ENCODE data around the gene MYO1D. TPM values are rescaled to one million over a fixed set of nuclear protein-coding genes. Genes with fewer than 3 reads are reported as not detected.
"Not testable (repeated sequence)": the region's sequence is repeated elsewhere in the genome, so short reads cannot be mapped to it uniquely, and the experiment has no call there.

The MYO1D gene
- total and polyA plus RNA-seq, 8 donors = 16.7 to 43.0 (median 29.4) TPM

DNA sequence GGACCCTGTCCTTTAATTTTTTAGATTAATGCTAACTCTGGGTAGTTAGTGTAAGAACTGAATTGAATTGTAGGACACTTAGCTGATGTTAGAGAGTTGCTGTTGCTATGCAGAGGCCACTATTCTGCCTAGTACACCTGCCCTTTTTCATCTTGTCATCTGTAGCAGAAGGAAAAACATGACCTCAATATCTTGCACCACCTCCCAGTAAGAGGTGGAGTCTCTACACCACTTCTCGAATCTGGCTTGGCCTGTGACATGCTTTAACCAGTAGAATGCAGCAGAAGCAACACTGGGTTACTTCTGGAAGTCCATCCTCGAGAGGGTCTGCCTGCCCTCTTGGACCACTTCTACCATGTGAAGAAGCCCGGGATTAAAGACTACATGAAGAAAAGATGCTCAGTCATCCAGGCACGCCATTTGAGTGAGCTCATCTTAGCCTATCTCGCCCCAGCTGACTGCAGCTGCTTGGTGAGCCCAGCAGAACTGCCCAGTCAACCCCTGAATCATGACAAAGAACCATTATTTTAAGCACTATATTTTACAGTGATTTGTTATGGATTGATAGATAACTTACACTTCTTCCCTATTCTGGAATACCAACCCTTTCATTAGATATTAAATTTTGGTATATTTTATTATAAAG, 153.5 kb downstream of the MYO1D start:
- Histone ChIP-seq H3K27me3 (no peaks in the 10 kb centered on the region), H3K4me1 (no peaks in the 10 kb centered on the region), H3K4me3 (no peak overlapping the region), H3K36me3 (peaks cover 0 to 4% (median 0%) of the 10 kb centered on the region in 3 donors), H3K27ac (no peak overlapping the region), H3K9me3 (no peaks in the 10 kb centered on the region)
- no peak for FAIRE-seq
- WGBS, 2 donors = 88 to 93% methylated on average over 5 of the region's 5 CpGs
- intact Hi-C loops (cut with DNase I) = no loop called here
- no peak for DNase-seq
- no peak for ATAC-seq
- no peak for TF ChIP-seq CTCF (IDR thresholded peaks at IDR 0.05)

DNA sequence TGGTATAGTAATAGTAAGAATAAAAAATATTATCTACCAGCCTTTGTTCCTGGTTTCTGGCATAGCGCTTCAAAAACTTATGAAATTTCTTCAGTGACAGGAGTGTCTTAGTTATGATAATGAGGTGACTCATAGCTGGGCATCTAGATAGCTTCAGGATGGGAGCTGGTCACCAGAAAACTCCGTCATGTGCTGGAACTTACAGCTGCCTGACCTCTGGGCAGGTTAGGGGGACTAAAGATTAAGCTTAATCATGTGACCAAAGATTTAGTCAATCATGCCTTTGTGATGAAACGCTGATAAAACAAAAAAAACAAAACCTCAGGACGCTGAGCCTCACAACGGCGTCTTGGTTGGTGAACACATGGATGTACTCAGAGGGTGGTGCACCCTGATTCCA, 154.2 kb downstream of the MYO1D start:
- TF ChIP-seq CTCF (IDR thresholded peaks at IDR 0.05) = no peak
- no peak for DNase-seq
- intact Hi-C loops (cut with DNase I) = no loop called here
- Histone ChIP-seq H3K9me3 (no peaks in the 10 kb centered on the region), H3K36me3 (peaks cover 0 to 4% (median 0%) of the 10 kb centered on the region in 3 donors), H3K27me3 (no peaks in the 10 kb centered on the region), H3K27ac (no peak overlapping the region), H3K4me1 (no peaks in the 10 kb centered on the region), H3K4me3 (no peak overlapping the region)
- ATAC-seq = no peak
- no peak for FAIRE-seq
- WGBS, 2 donors = 97 to 99% methylated on average over 6 of the region's 6 CpGs

DNA sequence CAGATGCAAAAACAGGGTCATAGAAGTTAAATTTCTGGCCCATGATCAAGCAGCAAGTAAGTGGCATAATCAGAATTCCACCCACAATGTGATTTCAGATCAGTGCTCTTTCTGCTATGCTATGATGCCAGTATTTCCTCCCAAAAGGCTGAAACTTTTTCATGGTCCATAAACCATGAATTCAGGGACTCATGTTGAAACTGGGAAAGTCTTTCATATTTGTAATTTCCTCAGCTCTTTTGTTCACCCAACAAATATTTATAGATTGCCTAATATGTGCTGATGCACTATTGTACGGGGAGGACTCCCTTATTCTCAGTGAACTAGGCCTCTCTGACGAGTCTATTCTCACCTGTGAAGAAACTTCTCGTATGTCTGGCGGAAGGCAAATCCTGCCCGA, 156.3 kb downstream of the MYO1D start:
- H3K36me3 ChIP-seq = peaks cover 0 to 4% (median 0%) of the 10 kb centered on the region in 3 donors
- no peak for ATAC-seq
- no peak overlapping the region for H3K27ac ChIP-seq
- no peak overlapping the region for H3K4me3 ChIP-seq
- H3K9me3 ChIP-seq = no peaks in the 10 kb centered on the region
- no peaks in the 10 kb centered on the region for H3K4me1 ChIP-seq
- H3K27me3 ChIP-seq = no peaks in the 10 kb centered on the region
- DNase-seq = no peak
- intact Hi-C loops (cut with DNase I) = no loop called here
- WGBS, 2 donors = 95 to 97% methylated on average over 5 of the region's 5 CpGs
- TF ChIP-seq CTCF (IDR thresholded peaks at IDR 0.05) = no peak
- FAIRE-seq = no peak

DNA sequence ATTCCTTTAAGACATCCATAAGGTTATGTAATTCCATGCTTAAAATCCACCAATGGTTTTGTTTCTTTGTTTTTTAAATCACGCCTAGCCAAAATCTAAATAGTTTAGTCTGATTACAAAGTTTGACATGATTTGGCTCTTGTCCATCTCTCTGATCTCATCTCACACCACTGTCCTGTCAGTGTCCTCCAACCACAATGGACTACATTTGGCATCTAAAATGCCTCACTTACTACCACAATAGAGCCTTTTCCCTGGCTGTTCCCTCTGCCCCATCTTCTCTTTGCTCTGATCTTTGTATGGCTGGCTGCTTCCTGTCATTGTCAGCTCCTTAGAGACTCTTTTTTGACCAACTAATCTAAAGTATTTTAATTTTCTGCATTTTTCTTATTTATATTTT, 157.2 kb downstream of the MYO1D start:
- FAIRE-seq (no peak), DNase-seq (no peak), ATAC-seq (no peak)
- Histone ChIP-seq H3K4me3 (no peak overlapping the region), H3K4me1 (no peaks in the 10 kb centered on the region), H3K27me3 (no peaks in the 10 kb centered on the region), H3K27ac (no peak overlapping the region), H3K36me3 (peaks cover 0 to 4% (median 0%) of the 10 kb centered on the region in 3 donors), H3K9me3 (no peaks in the 10 kb centered on the region)
- intact Hi-C loops (cut with DNase I) = no loop called here
- no peak for TF ChIP-seq CTCF (IDR thresholded peaks at IDR 0.05)
- 94 to 99% methylated on average over 1 of the region's 1 CpG for WGBS, 2 donors

GRCh38 chr17:32714922-32715321, 162.0 kb downstream of the MYO1D start:
- not testable (repeated sequence) for ATAC-seq, FAIRE-seq
- WGBS, 2 donors = 95 to 97% methylated on average over 3 of the region's 3 CpGs

DNA sequence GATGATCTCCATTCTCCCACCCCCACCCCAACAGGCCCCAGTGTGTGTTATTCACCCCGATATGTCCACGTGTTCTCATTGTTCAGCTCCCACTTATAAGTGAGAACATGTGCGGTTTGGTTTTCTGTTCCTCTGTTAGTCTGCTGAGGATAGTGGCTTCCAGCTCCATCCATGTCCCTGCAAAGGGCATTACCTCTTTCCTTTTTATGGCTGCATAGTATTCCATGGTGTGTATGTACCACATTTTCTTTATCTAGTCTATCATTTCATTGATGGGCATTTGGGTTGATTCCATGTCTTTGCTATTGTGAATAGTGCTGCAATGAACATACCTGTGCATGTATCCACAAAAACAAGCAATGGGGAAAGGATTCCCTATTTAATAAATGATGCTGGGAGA, 162.7 kb downstream of the MYO1D start:
- 99% methylated on average over 3 of the region's 3 CpGs for WGBS, 2 donors
- H3K27ac ChIP-seq; H3K4me3 ChIP-seq; H3K27me3 ChIP-seq; H3K9me3 ChIP-seq; H3K36me3 ChIP-seq; DNase-seq; FAIRE-seq; ATAC-seq; intact Hi-C loops (cut with DNase I): not testable (repeated sequence)
- H3K4me1 ChIP-seq = peaks cover 7 to 11% (median 9%) of the 10 kb centered on the region in 3 donors

More at GRCh38 chr17:32714922-32715321, 162.0 kb downstream of the MYO1D start:
- H3K9me3 ChIP-seq; H3K4me1 ChIP-seq; H3K27me3 ChIP-seq; H3K4me3 ChIP-seq; DNase-seq; intact Hi-C loops (cut with DNase I); H3K27ac ChIP-seq; H3K36me3 ChIP-seq: not testable (repeated sequence)

Measured in pancreas (tissue), 10 donors.